HG03439 (cell line): ENCODE measurements around the gene SFXN4.
"Not testable (repeated sequence)": the region's sequence is repeated elsewhere in the genome, so short reads cannot be mapped to it uniquely, and the experiment has no call there.

Source experiments
- ATAC-seq: cut with Tn5 transposase; IDR thresholded peaks from one replicate; pipeline ENCODE4 v1.9.1; 2021; ENCODE audit warnings: mild to moderate bottlenecking, moderate library complexity; ENCODE audit not compliant: unreplicated experiment

The SFXN4 gene

GRCh38 chr10:119149157-119149556 lies 16.4 kb downstream of the SFXN4 start:
- no peak for ATAC-seq

DNA sequence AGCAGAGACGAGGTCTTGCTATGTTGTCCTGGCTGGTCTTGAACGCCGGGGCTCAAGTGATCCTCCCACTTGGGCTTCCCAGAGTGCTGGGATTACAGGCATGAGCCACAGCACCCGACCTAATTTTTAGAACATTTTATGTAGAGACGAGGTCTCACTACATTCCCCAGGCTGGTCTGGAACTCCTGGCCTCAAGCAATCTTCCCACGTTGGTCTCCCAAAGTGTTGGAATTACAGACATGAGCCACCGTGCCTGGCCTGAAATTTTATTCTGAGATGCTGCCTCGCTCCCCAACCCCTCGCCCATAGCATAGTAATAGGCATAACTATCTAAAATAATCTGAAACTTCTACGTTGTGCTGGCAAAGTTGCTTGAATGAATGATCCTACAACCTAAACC lies 21.9 kb downstream of the SFXN4 start:
- ATAC-seq, result no peak

GRCh38 chr10:119140603-119141245 lies 24.8 kb downstream of the SFXN4 start:
- ATAC-seq, result no peak

- no peak for ATAC-seq
These were observed 25.9 kb downstream of the SFXN4 start for GRCh38 chr10:119139464-119140067.

DNA sequence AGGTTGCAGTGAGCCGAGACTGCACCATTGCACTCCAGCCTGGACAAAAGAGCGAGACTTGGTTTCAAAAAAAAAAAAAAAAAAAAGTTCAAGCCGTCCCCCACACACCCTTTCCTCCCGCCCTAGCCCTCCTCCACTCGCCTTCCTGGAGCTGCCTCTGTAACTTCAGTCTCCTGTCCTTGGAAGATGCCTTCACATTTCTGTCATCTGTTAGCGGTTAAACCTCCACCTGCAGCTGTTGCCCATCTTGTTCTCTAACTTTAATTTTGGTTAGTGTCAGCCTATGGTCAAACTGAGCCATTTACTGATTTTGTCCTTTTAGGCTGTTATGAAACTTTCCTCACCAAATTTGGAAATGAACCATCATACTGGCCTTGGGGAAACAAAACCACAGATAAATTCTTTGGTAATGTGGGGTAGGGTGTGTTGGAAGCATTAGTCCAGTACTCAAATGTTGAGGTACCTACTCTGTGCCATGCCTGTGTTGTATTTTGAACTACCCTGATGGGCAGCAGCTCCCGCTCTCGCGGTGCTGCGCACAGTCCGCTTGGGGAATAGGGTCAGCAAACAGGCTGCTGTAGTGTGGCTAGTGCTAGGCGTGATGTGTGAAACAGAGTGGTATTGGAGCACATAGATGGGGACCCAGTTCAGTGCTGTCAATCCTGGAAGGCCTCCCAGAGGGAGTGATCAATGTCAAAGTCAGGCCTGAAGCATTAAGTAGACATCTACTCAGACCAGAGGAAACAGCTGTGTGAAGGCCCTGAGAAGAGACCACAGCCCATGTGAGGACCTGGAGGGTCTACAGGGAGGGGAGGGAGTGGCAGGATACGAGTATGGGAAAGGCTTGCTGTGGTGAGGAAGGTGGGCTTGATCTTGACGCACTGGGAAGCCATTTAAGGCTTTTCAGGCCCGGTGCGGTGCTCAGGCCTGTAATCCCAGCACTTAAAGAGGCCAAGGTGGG lies 26.9 kb downstream of the SFXN4 start:
- ATAC-seq, result no peak

- not testable (repeated sequence) for ATAC-seq
These were observed 27.6 kb downstream of the SFXN4 start for GRCh38 chr10:119137878-119138277.

- no peak for ATAC-seq
These were observed 29.4 kb downstream of the SFXN4 start for GRCh38 chr10:119136084-119136483.

DNA sequence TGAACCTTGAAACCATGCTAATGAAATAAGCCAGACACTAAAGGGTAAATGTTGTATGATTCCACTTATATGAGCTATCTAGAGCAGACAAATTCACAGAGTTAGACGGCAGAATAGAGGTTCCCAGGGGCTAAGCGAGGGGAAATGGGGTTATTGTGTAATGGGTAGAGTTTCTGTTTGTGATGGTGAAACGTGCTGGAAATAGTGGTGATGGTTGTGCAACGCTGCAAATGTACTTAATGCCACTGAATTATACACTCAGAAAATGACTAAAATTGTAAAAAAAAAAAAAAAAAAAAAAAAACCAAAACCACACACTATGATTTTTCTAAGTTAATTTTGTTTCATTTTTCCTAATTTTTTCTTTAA lies 30.0 kb downstream of the SFXN4 start:
- ATAC-seq, result no peak

- ATAC-seq, result no peak
These were observed 31.6 kb downstream of the SFXN4 start for GRCh38 chr10:119133949-119134348.

DNA sequence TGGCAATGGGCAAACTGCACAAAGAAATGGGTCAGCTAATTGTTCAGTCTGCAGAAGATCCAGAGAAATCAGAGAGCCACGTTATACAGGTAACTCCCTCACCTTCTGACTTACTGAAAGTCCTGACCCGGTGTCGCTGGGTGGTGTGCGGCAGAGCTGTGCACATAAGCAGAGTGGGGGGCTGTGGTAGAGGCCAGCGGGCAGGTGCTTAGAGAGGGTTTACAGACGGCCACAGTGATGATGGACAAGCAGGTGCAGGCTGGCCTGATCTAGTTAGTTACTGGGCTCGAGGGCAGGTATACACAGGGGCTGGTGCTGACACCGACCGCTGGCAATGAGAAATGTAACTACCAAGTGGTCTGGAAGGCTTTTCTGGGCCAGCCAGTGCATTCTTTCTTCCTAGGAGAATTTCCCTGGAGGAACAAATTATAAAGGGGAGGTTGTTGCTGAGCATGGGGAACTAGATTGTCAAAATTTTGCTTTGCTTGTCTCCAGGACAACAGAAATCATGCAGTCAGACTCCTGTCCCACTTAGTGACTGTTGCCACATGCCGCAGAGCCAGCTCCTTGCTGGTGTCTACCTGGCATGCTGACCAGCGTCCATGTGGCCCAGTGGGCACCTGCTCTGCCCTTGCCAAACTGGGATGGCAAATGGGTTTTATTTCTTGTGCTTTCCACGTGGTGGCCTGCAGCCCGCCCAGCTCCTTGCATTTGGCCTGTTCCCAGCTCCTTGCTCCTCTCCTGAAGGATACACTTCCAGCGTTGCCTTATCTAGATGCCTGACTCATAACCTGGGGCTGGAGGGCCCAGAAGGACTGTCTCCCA lies 32.8 kb downstream of the SFXN4 start:
- ATAC-seq, result no peak

- ATAC-seq, result peak; percentile 57
These were observed 33.8 kb downstream of the SFXN4 start for GRCh38 chr10:119131512-119132240.

- ATAC-seq, result no peak
These were observed 35.8 kb downstream of the SFXN4 start for GRCh38 chr10:119129721-119130120.

DNA sequence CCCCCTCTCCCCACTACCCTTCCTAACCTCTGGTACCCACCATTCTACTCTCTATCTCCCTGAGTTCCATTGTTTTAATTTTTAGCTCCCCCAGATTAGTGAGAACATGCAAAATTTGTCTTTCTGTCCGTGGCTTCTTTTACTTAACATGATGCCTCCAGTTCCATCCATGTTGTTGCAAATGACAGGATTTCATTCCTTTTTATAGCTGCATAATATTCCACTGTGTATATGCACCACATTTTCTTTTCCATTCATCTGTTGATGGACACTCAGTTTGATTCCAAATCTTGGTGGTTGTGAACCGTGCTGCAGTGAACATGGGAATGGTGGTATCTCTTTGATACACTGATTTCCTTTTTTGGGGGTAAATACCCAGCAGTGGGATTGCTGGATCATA lies 39.6 kb downstream of the SFXN4 start:
- no peak for ATAC-seq

GRCh38 chr10:119120875-119121274 lies 44.6 kb downstream of the SFXN4 start:
- no peak for ATAC-seq

- peak; percentile 88 for ATAC-seq
These were observed 45.1 kb downstream of the SFXN4 start for GRCh38 chr10:119120413-119120867.

GRCh38 chr10:119119400-119119799 lies 46.1 kb downstream of the SFXN4 start:
- ATAC-seq, result no peak

GRCh38 chr10:119118231-119118630 lies 47.3 kb downstream of the SFXN4 start:
- ATAC-seq, result no peak

DNA sequence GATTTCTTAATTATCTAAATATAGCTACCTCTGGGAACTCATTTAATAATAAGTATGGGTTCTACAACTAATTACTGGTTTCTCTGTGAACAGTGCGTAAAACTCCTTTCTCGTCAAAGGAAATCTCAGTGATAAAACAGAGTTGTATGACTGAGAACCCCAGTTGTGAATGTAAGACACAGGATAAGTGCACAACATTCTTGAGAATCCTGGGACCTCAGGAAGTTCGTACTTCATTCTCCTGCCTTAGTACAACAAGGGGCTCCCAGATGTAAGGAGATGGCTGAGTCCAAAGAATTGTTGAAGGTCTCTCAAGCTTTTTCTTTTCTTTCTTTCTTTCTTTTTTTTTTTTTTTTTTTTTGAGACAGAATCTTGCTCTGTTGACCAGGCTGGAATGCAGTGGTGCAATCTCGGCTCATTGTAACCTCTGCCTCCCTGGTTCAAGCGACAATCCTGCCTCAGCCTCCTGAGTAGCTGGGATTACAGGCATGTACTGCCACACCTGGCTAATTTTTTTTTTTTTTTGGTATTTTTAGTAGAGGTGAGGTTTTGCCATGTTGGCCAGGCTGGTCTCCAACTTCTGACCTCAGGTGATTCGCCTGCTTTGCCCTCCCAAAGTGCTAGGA lies 49.1 kb downstream of the SFXN4 start:
- no peak for ATAC-seq

DNA sequence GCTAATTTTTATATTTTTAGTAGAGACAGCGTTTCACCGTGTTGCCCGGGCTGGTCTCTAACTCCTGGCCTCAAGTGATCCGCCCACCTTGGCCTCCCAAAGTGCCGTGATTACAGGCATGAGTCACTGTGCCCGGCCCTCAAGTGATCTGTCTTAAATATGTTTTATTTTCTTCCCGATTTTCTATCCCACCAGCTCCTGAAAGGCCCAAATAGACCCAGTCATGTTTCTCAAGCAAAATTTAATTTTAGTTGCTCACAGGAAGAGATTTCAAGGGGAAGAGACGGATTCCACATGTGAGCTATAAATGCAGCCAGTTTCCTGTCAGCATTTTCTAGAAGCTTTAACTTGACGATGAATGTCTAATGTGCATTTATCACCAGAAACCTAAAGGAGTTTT lies 49.6 kb downstream of the SFXN4 start:
- ATAC-seq, result no peak
